HEK293 (cell line): ENCODE measurements around the gene FAF2.

Experiments
- CTCF ChIA-PET: fragments of 350-600 bp; formaldehyde crosslinking; extraction: SDS; loops from one replicate; lab custom pipeline; 2021; ENCODE audit warnings: antibody characterized with exemption; lab: Yijun Ruan, JAX
- POLR2A ChIA-PET: fragments of 300-600 bp; formaldehyde crosslinking; extraction: SDS; loops from one replicate; lab custom pipeline; 2020; ENCODE audit warnings: antibody characterized with exemption, inconsistent platforms; lab: Yijun Ruan, JAX
- H3K27ac ChIP-seq: fragments of 200-500 bp; sonication (Bioruptor generic); 2 replicates; pipeline ENCODE4 v1.5.1; 2014; ENCODE audit warnings: low read depth, low read length, control low read depth, inconsistent platforms; ENCODE audit errors: extremely low read depth
- H3K36me3 ChIP-seq, 2 experiments: fragments of 200-500 bp in 1 of 2; sonication (Bioruptor generic) in 1 of 2; 1 replicate in 1 of 2; 2 replicates in 1 of 2; pipeline ENCODE4 v1.5.1; 2014 to 2017; ENCODE audit warnings: inconsistent platforms in 2 of 2, low read length in 2 of 2; ENCODE audit not compliant: control insufficient read depth in 2 of 2, insufficient read depth in 1 of 2
- H3K4me1 ChIP-seq: fragments of 200-500 bp; sonication (Bioruptor generic); 2 replicates; pipeline ENCODE4 v1.5.1; 2014; ENCODE audit warnings: mild to moderate bottlenecking, low read length, inconsistent platforms; ENCODE audit not compliant: control insufficient read depth, insufficient read depth
- H3K4me3 ChIP-seq: 2 replicates; pipeline ENCODE4 v1.5.1; 2011; ENCODE audit warnings: low read depth, mild to moderate bottlenecking, control low read depth, low read length, moderate library complexity
- H3K9me3 ChIP-seq: fragments of 200-500 bp; sonication (Bioruptor generic); 2 replicates; pipeline ENCODE4 v1.5.1; 2014; ENCODE audit warnings: low read depth, low read length, inconsistent platforms; ENCODE audit not compliant: control insufficient read depth, insufficient read depth
- CTCF ChIP-seq: fragments of 450-650 bp; formaldehyde crosslinking; IDR thresholded peaks from 2 replicates; pipeline ENCODE4 v1.5.1; 2016; ENCODE audit warnings: missing biosample characterization, missing genetic modification characterization
- GLI2 ChIP-seq: fragments of 450-650 bp; formaldehyde crosslinking; IDR thresholded peaks from 2 replicates; pipeline ENCODE4; 2017; ENCODE audit warnings: missing biosample characterization, missing genetic modification characterization, low read depth, borderline replicate concordance
- KLF9 ChIP-seq: fragments of 450-650 bp; formaldehyde crosslinking; IDR thresholded peaks from 2 replicates; pipeline ENCODE4 v1.5.1; 2016; ENCODE audit warnings: missing biosample characterization, missing genetic modification characterization, low read depth
- REST ChIP-seq: fragments of 450-650 bp; formaldehyde crosslinking; IDR thresholded peaks from 2 replicates; pipeline ENCODE4 v1.5.1; 2016; ENCODE audit warnings: missing biosample characterization, missing genetic modification characterization
- SETDB1 ChIP-seq: IDR thresholded peaks from one replicate; pipeline ENCODE4 v1.6.1; 2017; ENCODE audit warnings: mild to moderate bottlenecking, low read length, moderate library complexity, mixed read lengths; ENCODE audit not compliant: insufficient read length
- SP7 ChIP-seq: fragments of 450-650 bp; formaldehyde crosslinking; IDR thresholded peaks from 2 replicates; pipeline ENCODE4 v1.5.1; 2016; ENCODE audit warnings: missing biosample characterization, missing genetic modification characterization
- ZBTB17 ChIP-seq: fragments of 450-650 bp; formaldehyde crosslinking; IDR thresholded peaks from 2 replicates; pipeline ENCODE4 v1.5.1; 2016; ENCODE audit warnings: missing biosample characterization, missing genetic modification characterization
- ZBTB49 ChIP-seq: fragments of 450-650 bp; formaldehyde crosslinking; IDR thresholded peaks from 2 replicates; pipeline ENCODE4 v1.5.1; 2016; ENCODE audit warnings: missing biosample characterization, missing genetic modification characterization, low read depth
- ZIC2 ChIP-seq: fragments of 450-650 bp; formaldehyde crosslinking; IDR thresholded peaks from 2 replicates; pipeline ENCODE4 v1.5.1; 2016; ENCODE audit warnings: missing biosample characterization, missing genetic modification characterization
- ZNF2 ChIP-seq: fragments of 450-650 bp; formaldehyde crosslinking; IDR thresholded peaks from 2 replicates; pipeline ENCODE4 v1.5.1; 2016; ENCODE audit warnings: missing biosample characterization, missing genetic modification characterization
- ZNF24 ChIP-seq: fragments of 450-650 bp; formaldehyde crosslinking; IDR thresholded peaks from 2 replicates; pipeline ENCODE4 v1.5.1; 2016; ENCODE audit warnings: missing biosample characterization, missing genetic modification characterization
- ZNF274 ChIP-seq, 2 experiments: fragments of 200-500 bp in 1 of 2; fragments of 450-650 bp in 1 of 2; sonication (Bioruptor generic) in 1 of 2; formaldehyde crosslinking in 1 of 2; IDR thresholded peaks; 2 replicates each; pipeline versions ENCODE4 v1.5.1 to v1.6.1; 2014 to 2016; ENCODE audit warnings: borderline replicate concordance in 1 of 2, inconsistent platforms in 1 of 2, low read length in 1 of 2, missing biosample characterization in 1 of 2, missing genetic modification characterization in 1 of 2
- ZNF302 ChIP-seq: fragments of 450-650 bp; formaldehyde crosslinking; IDR thresholded peaks from 2 replicates; pipeline ENCODE4 v1.5.1; 2016; ENCODE audit warnings: missing biosample characterization, missing genetic modification characterization, low read depth
- ZNF449 ChIP-seq: fragments of 450-650 bp; formaldehyde crosslinking; IDR thresholded peaks from 2 replicates; pipeline ENCODE4 v1.5.1; 2017; ENCODE audit warnings: missing biosample characterization, mild to moderate bottlenecking, missing genetic modification characterization, moderate library complexity
- ZNF549 ChIP-seq: fragments of 450-650 bp; IDR thresholded peaks from 2 replicates; pipeline ENCODE4 v1.5.1; 2018; ENCODE audit warnings: missing biosample characterization, missing genetic modification characterization, mild to moderate bottlenecking, inconsistent platforms, moderate library complexity
- ZNF561 ChIP-seq: fragments of 450-650 bp; IDR thresholded peaks from 2 replicates; pipeline ENCODE4 v1.5.1; 2018; ENCODE audit warnings: missing biosample characterization, missing genetic modification characterization, borderline replicate concordance
- ZNF830 ChIP-seq: fragments of 450-650 bp; IDR thresholded peaks from 2 replicates; pipeline ENCODE4 v1.5.0; 2018; ENCODE audit warnings: missing biosample characterization, missing genetic modification characterization, low read depth, mild to moderate bottlenecking, moderate library complexity

The FAF2 gene

GRCh38 chr5:176405656-176406435 lies 42.3 kb upstream of the FAF2 start:
- CTCF ChIA-PET = interaction anchor here (0.6 to 1.0 kb wide), 5 partner anchors 11 to 247 kb away, joined by 3 to 7 read pairs (median 3); no protein-coding TSS in a partner anchor
- H3K4me1 ChIP-seq = no peaks in the 10 kb centered on the region
- POLR2A ChIA-PET = interaction anchor here (1.5 kb wide), 1 partner anchor 10 kb away, joined by 3 read pairs; no protein-coding TSS in a partner anchor
- peaks cover 8 to 39% of the 10 kb centered on the region in 2 experiments; a peak in 2 of 3 replicates for H3K36me3 ChIP-seq
- TF ChIP-seq ZBTB49 (tag by site-specific recombination) = no peak
- TF ChIP-seq SP7 (tag by site-specific recombination) = no peak
- TF ChIP-seq ZNF24 (tag by site-specific recombination) = no peak
- no peak for TF ChIP-seq KLF9 (tag by site-specific recombination)
- peak; percentile 21; the same call in 1 of the 2 replicates for TF ChIP-seq ZIC2 (tag by site-specific recombination)
- no peak for TF ChIP-seq ZNF561 (tag by site-specific recombination)
- no peak for TF ChIP-seq ZBTB17 (tag by site-specific recombination)
- TF ChIP-seq ZNF2 (tag by site-specific recombination) = peak; percentile 73
- peak; percentile 17; the same call in 1 of the 2 replicates for TF ChIP-seq CTCF (tag by site-specific recombination)
- TF ChIP-seq ZNF302 (tag by site-specific recombination) = no peak
- TF ChIP-seq ZNF449 (tag by site-specific recombination) = no peak
- no peak for TF ChIP-seq GLI2 (tag by site-specific recombination)
- TF ChIP-seq SETDB1 = no peak
- no peak for TF ChIP-seq ZNF274 (IDR thresholded peaks at IDR 0.05; ENCODE audit: low read length)
- no peak for TF ChIP-seq ZNF274 (tag by site-specific recombination; IDR thresholded peaks at IDR 0.05; ENCODE audit: borderline replicate concordance)
- no peak for TF ChIP-seq ZNF549 (tag by site-specific recombination)
- TF ChIP-seq, all 188 proteins: peak for 3
- no peaks in the 10 kb centered on the region for H3K9me3 ChIP-seq
- H3K27ac ChIP-seq = no peak overlapping the region
- H3K4me3 ChIP-seq = no peak overlapping the region

GRCh38 chr5:176406436-176407052 lies 41.6 kb upstream of the FAF2 start:
- POLR2A ChIA-PET = interaction anchor here (1.1 to 1.5 kb wide), 2 partner anchors 9 to 19 kb away, joined by 3 read pairs; no protein-coding TSS in a partner anchor
- CTCF ChIA-PET = interaction anchor here (0.6 to 1.0 kb wide), 3 partner anchors 9 to 132 kb away, joined by 3 to 4 read pairs (median 3); no protein-coding TSS in a partner anchor
- no peak overlapping the region for H3K4me3 ChIP-seq
- no peaks in the 10 kb centered on the region for H3K4me1 ChIP-seq
- peaks cover 8 to 43% of the 10 kb centered on the region in 2 experiments; a peak in 2 of 3 replicates for H3K36me3 ChIP-seq
- H3K27ac ChIP-seq = no peak overlapping the region
- TF ChIP-seq REST = no peak
- no peak for TF ChIP-seq ZNF830 (tag by site-specific recombination)
- H3K9me3 ChIP-seq = no peaks in the 10 kb centered on the region
